Endothelial cell of umbilical vein (primary cell): ENCODE data around the gene SYTL2.

Experiments
- EZH2 ChIP-seq: IDR thresholded peaks from 2 replicates; pipeline ENCODE4 v1.6.1; 2012; ENCODE audit warnings: borderline replicate concordance, low read depth, mild to moderate bottlenecking, moderate library complexity, low read length, inconsistent platforms; ENCODE audit not compliant: severe bottlenecking
- MYC ChIP-seq: IDR thresholded peaks from one replicate; pipeline ENCODE4 v1.6.1; 2011; ENCODE audit warnings: mild to moderate bottlenecking, low read depth, low read length
- POLR2A ChIP-seq: IDR thresholded peaks from 2 replicates; pipeline ENCODE4 v1.6.1; 2012; ENCODE audit warnings: low read depth, mild to moderate bottlenecking, control low read depth, low read length
- POLR2AphosphoS5 ChIP-seq: IDR thresholded peaks from 2 replicates; pipeline ENCODE4 v1.6.1; 2012; ENCODE audit warnings: low read depth, mild to moderate bottlenecking, control low read depth, low read length, moderate library complexity; ENCODE audit not compliant: insufficient read depth
- TF ChIP-seq, protein P1 (sequence below), 2 donors: IDR thresholded peaks; 1 replicate in 1 of 2; 2 replicates in 1 of 2; pipeline ENCODE4 v1.5.1; 2011; ENCODE audit warnings: low read length in 2 of 2, mild to moderate bottlenecking in 2 of 2, moderate library complexity in 2 of 2, control low read depth in 1 of 2, inconsistent platforms in 1 of 2, low read depth in 1 of 2; ENCODE audit not compliant: insufficient read depth in 1 of 2; ENCODE audit errors: extremely low read depth in 1 of 2
- TF ChIP-seq, protein P2 (sequence below): IDR thresholded peaks from 2 replicates; pipeline ENCODE4 v1.6.1; 2011; ENCODE audit not compliant: insufficient read depth, insufficient read length

DNA sequence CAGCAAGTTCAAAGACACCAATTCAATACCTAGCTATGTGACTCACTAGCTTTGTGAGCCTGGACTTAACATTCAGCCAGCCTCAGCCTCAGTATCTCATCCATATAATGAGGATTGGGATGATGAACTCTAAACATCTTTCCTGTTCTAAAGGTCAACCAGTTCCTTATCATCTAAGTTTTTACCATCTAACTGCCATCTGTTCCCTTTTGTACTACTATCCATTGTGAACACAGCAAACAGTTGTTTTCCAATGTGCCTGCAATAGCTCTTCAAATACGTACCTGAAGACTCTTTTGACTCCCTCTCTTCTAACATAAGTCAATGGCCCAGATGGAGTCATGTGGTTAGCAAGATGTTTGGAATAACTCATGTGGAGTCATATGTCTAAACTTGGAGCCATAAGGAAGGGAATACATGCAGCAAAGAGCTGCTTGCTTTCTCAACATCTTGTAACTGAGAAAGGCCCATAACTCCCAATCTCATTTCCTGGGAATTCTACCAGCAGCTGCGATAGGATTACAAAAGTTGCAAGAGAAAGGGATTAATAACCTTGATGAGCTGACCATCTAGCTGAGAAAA lies 19.4 kb downstream of the SYTL2 start:
- no peak for TF ChIP-seq POLR2A
- TF ChIP-seq, protein P1, sequence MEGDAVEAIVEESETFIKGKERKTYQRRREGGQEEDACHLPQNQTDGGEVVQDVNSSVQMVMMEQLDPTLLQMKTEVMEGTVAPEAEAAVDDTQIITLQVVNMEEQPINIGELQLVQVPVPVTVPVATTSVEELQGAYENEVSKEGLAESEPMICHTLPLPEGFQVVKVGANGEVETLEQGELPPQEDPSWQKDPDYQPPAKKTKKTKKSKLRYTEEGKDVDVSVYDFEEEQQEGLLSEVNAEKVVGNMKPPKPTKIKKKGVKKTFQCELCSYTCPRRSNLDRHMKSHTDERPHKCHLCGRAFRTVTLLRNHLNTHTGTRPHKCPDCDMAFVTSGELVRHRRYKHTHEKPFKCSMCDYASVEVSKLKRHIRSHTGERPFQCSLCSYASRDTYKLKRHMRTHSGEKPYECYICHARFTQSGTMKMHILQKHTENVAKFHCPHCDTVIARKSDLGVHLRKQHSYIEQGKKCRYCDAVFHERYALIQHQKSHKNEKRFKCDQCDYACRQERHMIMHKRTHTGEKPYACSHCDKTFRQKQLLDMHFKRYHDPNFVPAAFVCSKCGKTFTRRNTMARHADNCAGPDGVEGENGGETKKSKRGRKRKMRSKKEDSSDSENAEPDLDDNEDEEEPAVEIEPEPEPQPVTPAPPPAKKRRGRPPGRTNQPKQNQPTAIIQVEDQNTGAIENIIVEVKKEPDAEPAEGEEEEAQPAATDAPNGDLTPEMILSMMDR (IDR thresholded peaks at IDR 0.05; ENCODE audit: extremely low read depth in 1 of 2, insufficient read depth in 1 of 2, low read depth in 1 of 2, low read length in 2 of 2) = no peak
- TF ChIP-seq EZH2 = no peak
- no peak for TF ChIP-seq MYC
- no peak for TF ChIP-seq POLR2AphosphoS5
- TF ChIP-seq, protein P2, sequence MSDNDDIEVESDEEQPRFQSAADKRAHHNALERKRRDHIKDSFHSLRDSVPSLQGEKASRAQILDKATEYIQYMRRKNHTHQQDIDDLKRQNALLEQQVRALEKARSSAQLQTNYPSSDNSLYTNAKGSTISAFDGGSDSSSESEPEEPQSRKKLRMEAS = no peak
